RKO (cell line): Measurements from ENCODE around the gene PRR23C.
"Not testable (repeated sequence)": the region's sequence is repeated elsewhere in the genome, so short reads cannot be mapped to it uniquely, and the experiment has no call there.

ENCODE experiments used
- DNase-seq: peaks from one replicate; pipeline ENCODE4 v3.0.0-alpha.2; 2016; ENCODE audit warnings: low spot score

Gene PRR23C

GRCh38 chr3:139044366-139045210 is at the start of gene PRR23C:
Gene PRR23C (minus strand): TSS chr3:139044892. CDS start chr3:139044620, 272 bp downstream.
- no peak for DNase-seq

DNA sequence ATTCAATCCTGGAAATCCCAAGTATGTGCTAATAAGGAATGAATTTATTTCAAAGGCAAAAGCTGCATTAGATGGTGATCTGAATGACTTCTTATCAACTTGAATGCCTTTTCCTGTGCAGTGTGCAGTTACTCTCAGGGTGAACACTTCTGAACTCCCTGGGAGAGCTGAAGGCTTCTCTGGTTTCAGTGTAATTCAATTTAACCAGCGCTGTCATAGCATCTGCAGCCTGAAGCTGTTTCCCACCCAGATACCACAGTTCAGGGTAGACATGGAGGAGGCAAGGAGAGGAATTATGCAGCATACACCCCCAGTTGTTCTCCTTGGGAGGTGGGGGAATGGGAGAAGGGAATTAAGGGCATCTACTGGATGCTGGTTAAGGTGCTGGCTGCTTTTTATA is 49.1 kb upstream of the PRR23C start:
- DNase-seq, result no peak

DNA sequence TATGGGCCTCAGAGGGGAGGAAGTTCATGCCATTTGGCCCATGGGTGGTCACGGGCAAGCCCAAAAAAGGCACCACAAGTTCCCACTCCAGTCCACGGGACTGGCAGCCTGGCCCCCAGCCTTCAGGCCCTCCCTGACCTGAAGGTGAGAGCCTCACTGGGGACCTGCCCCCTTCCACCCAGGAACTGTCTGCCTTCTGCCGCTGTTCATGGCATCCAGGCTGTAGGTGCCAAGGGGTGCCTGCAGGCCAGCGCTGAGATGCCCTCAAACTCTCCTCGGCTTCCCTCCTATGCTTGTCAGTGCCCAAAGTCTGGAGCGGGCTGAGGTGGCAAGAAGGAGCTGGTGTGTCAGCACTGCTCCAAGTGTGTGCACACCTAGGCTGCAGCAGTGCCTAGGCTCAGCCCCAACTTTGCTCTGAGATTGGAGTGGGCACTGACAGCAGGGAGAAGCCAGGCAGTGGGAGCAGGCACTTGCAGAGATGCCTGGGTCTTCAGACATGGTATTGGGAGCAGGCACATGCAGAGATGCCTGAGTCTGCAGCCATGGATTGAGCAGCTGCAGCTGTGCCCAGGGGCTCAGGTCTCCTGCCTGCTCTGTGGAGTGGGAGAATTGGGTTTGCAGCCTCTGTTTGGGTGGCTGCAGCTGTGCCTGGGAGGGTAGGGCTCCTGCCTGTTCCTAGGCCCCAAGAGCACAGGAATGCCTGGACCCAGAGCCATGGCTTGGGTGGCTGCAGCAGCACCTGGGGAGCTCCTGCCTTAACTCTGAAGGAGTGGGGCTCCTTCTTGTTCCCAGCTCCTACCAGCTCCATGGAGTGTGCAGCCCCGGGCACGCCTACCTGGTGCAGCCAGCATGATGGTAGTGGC is 44.0 kb upstream of the PRR23C start:
- DNase-seq, result no peak

DNA sequence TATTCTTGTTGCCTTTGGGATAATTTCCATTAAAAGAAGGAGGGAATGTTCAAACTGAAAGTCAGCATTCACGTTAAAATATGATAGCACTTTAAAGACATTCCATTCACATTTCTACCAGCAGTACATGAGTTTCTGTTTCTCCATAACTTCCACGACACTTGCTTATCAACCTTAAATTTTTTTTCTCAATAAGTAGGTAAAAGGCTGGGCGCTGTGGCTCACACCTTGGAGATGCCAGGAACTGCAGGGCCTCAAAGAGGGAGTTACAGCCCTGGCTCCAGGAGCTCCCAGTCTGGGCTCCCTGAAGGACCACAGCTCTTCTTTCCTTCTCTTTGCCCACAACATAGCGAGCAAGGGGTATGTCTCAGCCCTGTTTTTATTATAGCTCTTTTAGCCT is 42.9 kb upstream of the PRR23C start:
- no peak for DNase-seq

DNA sequence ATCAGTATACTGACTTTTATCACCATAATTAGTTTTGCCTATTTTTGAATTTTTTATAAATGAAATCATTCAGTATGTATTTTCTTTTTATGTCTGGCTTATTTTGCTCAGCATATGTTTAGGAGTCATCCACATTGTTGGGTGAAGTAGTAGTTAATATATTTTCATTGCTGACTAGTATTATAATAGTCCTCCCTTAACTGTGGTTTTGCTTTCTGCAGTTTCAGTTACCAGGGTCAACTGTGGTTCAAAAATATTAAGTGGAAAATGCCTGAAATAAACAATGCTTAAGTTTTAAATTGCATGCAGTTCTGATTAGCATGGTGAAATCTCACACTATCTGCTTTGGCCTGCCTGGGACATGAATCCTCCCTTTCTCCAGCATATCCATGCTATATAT is 39.5 kb upstream of the PRR23C start:
- DNase-seq, result no peak

DNA sequence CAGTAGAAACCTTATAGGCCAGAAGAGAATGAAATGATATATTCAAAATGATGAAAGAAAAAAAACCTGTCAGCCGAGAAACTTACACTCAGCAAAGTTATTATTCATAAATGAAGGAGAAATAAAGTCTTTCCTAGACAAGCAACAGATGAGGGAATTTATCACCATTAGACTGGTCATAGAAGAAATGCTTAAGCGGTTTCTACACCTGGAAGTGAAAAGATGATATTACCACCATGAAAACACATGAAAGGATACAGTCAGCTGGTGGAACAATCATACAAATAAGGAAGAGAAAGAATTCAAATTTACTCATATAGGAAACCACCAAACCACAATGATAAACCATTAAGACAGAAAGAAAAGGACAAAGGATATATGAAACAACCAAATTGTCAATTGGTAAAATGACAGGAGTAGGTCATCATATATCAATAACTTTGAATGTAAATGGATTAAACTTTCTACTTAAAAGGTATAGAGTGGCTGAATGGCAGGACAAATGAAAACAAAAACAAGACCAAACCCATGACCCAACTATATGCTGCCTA is 29.9 kb upstream of the PRR23C start:
- DNase-seq, result no peak

- DNase-seq, result no peak
These were observed 18.2 kb upstream of the PRR23C start for GRCh38 chr3:139062918-139063317.

GRCh38 chr3:139052802-139053600 is 8.3 kb upstream of the PRR23C start:
- no peak for DNase-seq

GRCh38 chr3:139043554-139044365 is 932 bp downstream of the PRR23C start:
- DNase-seq, result no peak

DNA sequence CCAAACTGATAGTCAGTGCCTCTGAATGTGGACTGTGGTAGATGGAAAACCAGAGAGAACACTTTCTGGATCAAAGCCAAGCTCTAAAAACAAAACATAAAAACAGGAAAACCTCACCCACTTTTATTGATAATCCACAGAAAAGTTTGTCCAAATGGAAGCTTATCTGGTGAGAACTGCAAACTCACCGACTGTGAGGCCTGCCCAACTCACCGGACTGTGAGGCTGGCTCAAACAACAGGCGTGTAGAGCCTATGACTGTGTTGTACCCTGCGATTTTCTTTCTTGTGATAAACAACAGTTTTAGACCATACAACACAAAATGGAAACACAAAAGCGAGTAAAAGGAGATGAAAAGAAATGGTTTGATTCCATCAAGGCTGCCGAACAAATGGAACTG is 7.2 kb downstream of the PRR23C start:
- no peak for DNase-seq

DNA sequence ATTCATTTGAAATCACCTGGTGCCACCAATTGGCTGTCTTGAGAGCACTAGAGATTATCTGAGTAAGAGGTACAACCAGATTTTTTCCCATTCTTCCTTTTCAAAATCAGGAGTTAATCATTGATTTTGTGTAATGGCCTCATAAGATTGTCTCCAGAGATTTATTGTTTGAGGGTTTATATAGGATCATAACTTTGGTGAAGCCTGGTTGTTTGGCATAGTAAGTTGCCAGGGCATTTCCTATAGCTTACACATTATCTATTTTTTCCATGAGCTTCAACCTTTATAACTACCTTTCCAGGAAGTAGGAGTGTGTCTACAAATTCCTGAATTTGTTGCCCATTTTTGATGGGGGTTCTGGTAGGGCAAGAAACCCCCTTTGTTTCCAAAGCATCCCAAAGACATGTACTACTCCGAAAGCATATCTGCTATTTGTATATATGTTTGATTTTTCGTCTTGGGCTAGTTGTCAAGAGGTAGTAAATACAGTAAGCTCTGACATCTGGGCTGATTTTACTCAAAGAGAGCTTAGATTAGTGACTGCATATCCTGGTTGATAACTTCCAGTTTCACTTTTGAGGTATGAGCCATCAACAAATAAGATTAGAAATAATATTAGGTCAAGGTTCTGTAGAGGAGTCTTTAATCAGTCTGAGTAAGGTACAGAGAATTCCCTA is 12.2 kb downstream of the PRR23C start:
- DNase-seq, result no peak

- not testable (repeated sequence) for DNase-seq
These were observed 14.1 kb downstream of the PRR23C start for GRCh38 chr3:139030576-139030975.

DNA sequence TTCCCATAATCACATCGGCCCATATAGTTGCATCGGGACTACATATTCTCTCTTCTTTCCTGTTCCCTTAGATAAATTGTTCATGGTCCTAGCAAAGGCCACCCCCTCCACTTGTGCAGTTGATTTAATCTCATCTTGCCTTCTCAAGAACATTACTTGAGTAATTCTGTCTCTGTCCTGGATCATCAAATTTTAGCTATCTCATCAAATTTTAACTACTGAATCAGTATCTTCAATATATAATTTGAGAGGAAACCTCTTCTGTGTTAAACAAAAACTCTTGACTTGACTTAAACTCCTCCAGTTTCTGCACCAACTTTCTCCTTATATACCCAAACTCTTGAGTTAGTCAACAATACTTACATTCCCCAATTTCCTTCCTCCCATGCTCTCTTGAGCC is 19.7 kb downstream of the PRR23C start:
- DNase-seq, result no peak

DNA sequence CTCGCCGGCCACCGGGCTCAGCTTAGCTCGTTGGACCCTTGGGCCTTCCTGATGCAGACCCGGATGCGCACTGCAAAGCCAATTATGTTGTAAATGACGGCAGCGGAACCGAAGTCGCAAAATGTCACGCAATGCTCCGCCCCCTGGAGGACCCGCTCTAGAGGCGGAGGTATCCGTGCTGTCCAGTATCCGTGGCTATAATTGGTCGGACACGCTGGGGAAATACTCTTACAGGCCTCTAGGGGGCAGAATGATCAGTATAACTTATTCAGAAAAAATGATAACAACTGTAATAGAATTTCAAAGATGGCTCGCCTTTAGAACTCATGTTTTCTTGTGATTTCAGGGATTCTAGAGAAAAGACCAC is 23.8 kb downstream of the PRR23C start, which contains the start of gene PRR23B:
TSS of gene PRR23B (minus strand) at position 59 of the 367 bp plus-strand sequence. CDS start 265 bp downstream, outside the sequence.
- no peak for DNase-seq

- DNase-seq, result no peak
These were observed 24.4 kb downstream of the PRR23C start for GRCh38 chr3:139020036-139020867.

- no peak for DNase-seq
These were observed 28.2 kb downstream of the PRR23C start for GRCh38 chr3:139016430-139017048.

DNA sequence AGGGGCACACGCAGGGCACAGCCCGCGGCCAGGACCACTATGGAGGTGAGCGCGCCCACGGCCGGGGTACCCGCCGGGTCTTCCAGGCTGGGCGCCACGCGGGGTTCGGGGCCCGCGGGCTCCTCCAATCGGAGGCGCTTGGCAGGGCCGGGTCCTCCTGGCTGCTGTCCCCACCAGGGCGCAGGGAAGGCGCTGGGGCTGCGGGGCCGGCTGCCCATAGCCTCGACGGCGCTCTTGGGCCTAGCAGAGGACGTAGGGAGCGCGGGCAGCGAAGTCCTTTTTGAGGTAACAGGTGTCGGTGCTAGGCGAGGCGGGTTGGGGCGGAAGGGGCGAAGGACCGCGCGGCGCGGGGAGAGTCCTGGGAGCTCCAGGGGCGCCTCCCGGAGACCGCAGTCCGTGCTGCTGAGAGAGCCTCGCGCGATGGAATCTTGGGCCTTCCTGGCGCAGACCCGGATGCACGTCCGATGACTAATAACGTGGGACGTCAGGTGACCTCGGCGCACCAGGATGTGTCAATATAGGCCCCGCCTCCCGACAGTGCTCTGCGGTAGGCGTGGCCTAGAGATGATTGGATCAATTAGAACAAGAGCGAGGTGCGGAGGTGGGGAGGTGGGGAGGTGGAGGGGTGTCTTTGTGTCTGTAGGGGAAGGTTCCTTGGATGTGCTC is 38.5 kb downstream of the PRR23C start, which contains the start of gene PRR23A:
TSS of gene PRR23A (minus strand) at position 218 of the 666 bp plus-strand sequence. CDS start at position 218, 0 bp downstream.
- no peak for DNase-seq

GRCh38 chr3:139005356-139005993 is 39.2 kb downstream of the PRR23C start:
- DNase-seq, result no peak
